GM21717 (cell line): Measurements from ENCODE around the gene TGM1.
"Not testable (repeated sequence)": the region's sequence is repeated elsewhere in the genome, so short reads cannot be mapped to it uniquely, and the experiment has no call there.

Source experiments
- ATAC-seq: cut with Tn5 transposase; IDR thresholded peaks from one replicate; pipeline ENCODE4 v1.9.1; 2021; ENCODE audit warnings: mild to moderate bottlenecking, moderate library complexity; ENCODE audit not compliant: unreplicated experiment

Gene TGM1

DNA sequence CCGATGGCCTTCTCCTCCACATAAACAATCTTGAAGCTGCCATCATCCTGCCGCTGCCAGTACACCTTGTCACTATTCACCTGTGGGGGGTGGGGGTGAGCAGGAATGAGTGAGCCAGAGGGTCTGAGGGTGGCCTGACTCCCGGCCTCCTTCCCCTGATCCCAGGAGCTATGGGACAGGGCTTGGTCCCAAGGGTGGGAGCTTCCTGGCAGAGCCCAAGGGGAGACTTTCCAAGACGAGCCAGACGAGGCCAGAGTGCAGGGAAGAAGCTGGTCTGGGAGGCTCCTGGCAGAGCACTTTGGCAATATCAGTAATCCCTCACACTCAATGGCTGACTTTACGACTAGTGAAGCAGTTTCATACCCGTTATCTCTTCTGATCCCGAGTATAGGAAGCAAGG lies 7.5 kb downstream of the TGM1 start:
- no peak for ATAC-seq

GRCh38 chr14:24254630-24255392 lies 8.2 kb downstream of the TGM1 start:
- ATAC-seq, result no peak

- ATAC-seq, result no peak
Measured at GRCh38 chr14:24253936-24254335, 9.0 kb downstream of the TGM1 start.

GRCh38 chr14:24252289-24253124 lies 10.5 kb downstream of the TGM1 start:
- no peak for ATAC-seq

GRCh38 chr14:24251880-24252288 lies 11.1 kb downstream of the TGM1 start:
- ATAC-seq, result no peak

GRCh38 chr14:24250354-24250753 lies 12.6 kb downstream of the TGM1 start:
- ATAC-seq, result no peak

GRCh38 chr14:24249230-24250021 lies 13.6 kb downstream of the TGM1 start:
- no peak for ATAC-seq

- no peak for ATAC-seq
Measured at GRCh38 chr14:24247422-24247821, 15.6 kb downstream of the TGM1 start.

DNA sequence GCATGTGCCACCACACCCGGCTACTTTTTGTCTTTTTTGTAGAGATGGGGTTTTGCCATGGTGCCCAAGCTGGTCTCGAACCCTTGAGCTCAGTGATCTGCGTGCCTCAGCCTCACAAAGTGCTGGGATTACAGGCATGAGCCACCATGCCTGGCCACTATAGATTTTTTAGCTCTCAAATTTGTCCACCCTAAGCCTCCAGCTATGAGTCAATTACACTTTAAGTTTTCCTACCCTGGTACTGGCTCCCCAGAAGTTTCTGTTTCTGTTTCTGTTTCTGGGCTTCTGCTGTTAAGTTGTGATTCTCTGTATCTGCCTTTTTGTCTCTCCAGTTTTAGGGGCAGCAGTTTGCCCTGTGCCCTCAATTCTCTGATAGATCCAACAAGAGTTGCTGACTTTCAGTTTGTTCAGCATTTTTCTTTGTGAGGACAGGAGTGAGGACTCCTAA lies 16.2 kb downstream of the TGM1 start:
- no peak for ATAC-seq

DNA sequence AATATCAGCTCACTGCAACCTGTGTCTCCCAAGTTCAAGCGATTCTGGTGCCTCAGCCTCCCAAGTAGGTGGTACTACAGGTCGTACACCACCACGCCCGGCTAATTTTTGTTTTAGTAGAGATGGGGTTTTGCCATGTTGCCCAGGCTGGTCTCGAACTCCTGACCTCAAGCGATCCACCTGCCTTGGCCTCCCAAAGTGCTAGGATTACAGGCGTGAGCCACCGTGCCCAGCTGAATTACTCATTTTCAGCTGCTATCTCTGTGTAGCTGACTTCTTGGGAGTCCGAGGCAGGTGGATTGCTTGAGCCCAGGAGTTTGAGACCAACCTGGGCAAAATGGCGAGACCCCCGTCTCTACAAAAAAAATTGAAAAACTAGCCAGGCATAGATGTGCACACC lies 17.6 kb downstream of the TGM1 start:
- not testable (repeated sequence) for ATAC-seq

GRCh38 chr14:24243336-24243836 lies 19.6 kb downstream of the TGM1 start:
- ATAC-seq, result no peak

GRCh38 chr14:24241829-24242443 lies 21.0 kb downstream of the TGM1 start:
- ATAC-seq, result peak; percentile 77

- ATAC-seq, result no peak
Measured at GRCh38 chr14:24240110-24240918, 22.7 kb downstream of the TGM1 start.

- ATAC-seq, result no peak
Measured at GRCh38 chr14:24238527-24239037, 24.4 kb downstream of the TGM1 start.

GRCh38 chr14:24238123-24238522 lies 24.9 kb downstream of the TGM1 start:
- ATAC-seq, result no peak

GRCh38 chr14:24237463-24237955 lies 25.5 kb downstream of the TGM1 start:
- no peak for ATAC-seq

DNA sequence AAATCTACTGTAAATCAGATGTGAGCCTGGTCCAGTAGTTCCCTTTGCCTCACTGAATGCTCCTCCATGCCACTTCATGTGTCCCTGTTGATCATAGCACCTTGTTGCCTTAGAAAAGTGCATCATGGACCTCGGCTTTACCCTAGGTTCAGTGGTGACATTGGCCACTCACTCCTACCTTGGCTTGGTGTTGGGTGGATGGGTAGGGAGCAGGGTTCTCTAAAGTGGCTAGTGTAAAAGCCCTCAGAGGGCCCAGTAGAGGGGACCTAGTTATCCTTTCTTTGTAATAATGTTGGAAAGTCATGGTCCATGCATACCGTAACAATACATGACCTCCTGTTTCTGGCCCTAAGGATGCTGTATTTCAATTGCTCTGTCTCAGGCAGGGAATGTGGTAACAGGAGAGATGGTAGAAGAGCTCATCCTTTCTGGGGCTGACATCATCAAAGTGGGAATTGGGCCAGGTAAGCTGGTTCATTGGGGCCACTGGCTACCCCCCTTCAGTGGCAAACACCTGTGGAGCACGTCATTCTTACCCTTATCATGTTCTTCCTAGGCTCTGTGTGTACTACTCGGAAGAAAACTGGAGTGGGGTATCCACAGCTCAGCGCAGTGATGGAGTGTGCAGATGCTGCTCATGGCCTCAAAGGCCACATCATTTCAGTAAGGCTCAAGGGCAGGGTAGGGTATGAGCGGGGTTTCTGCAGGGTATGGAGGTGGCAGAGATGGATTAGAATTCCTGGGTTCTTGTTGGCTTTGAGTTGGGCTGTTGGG lies 26.1 kb downstream of the TGM1 start:
- ATAC-seq, result no peak

DNA sequence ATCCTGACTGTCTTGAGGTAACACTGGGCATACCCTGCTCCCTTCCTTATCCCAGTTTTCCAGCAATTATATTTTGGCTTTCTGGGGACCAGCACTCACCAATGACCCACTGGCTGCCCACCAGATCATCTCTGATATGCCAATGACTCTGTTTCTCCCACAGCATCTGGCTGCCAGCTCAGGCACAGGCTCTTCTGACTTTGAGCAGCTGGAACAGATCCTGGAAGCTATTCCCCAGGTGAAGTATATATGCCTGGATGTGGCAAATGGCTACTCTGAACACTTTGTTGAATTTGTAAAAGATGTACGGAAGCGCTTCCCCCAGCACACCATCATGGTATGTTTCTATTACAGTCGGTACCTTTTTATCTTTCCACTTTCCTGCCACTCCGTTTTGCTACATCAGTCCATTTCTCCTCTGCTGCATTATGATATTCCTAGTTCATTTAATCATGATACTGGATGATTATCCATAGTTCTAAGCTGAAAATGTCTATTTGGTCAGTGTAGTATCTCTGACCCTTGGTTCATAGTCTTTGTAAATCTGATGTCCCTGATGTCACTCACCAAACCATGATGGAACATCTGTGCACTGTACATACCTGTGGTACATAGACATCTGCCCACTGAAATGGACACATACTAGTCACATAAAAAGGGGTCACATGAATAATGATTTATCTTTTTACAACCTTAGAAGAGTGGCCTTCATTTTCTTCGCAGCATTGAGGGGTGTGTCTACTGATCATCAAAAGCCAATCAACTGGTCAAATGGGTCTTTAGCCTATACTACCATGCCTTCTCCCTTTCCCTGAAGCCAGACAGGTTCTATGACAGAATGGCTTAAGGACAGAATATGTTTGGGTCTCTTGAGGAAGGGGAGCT lies 26.9 kb downstream of the TGM1 start:
- ATAC-seq, result no peak
